NCI-H128 (cell line): ENCODE measurements around the gene ZNF593OS.

Experiments
- DNase-seq: peaks from one replicate; lab custom pipeline; 2025; ENCODE audit not compliant: unreplicated experiment; lab: John Stamatoyannopoulos, UW

The ZNF593OS gene

GRCh38 chr1:26160527-26161414 lies 10.9 kb downstream of the ZNF593OS start:
- no peak for DNase-seq

GRCh38 chr1:26159743-26160039 lies 11.9 kb downstream of the ZNF593OS start:
- no peak for DNase-seq

GRCh38 chr1:26158908-26159742 lies 12.5 kb downstream of the ZNF593OS start, which contains the start of gene FAM110D:
Gene FAM110D, plus strand, starts transcription at chr1:26159079. Its CDS starts 2,213 bp downstream, at chr1:26161292.
- DNase-seq: no peak

GRCh38 chr1:26158271-26158907 lies 13.2 kb downstream of the ZNF593OS start:
- DNase-seq: no peak

GRCh38 chr1:26156285-26157038 lies 15.2 kb downstream of the ZNF593OS start:
- DNase-seq: no peak

- no peak for DNase-seq
These were observed 16.0 kb downstream of the ZNF593OS start for GRCh38 chr1:26155370-26156284.

- DNase-seq: no peak
These were observed 16.9 kb downstream of the ZNF593OS start for GRCh38 chr1:26154750-26155149.

GRCh38 chr1:26153966-26154532 lies 17.6 kb downstream of the ZNF593OS start:
- no peak for DNase-seq

- DNase-seq: no peak
These were observed 22.7 kb downstream of the ZNF593OS start for GRCh38 chr1:26148887-26149286.

GRCh38 chr1:26145960-26146294 lies 25.7 kb downstream of the ZNF593OS start:
- DNase-seq: no peak

- DNase-seq: peak; percentile 87
These were observed 26.3 kb downstream of the ZNF593OS start for GRCh38 chr1:26145041-26145959.

GRCh38 chr1:26142159-26142558 lies 29.5 kb downstream of the ZNF593OS start:
- DNase-seq: no peak

- DNase-seq: no peak
These were observed 32.6 kb downstream of the ZNF593OS start for GRCh38 chr1:26138974-26139558.

- DNase-seq: no peak
These were observed 37.2 kb downstream of the ZNF593OS start for GRCh38 chr1:26134466-26134865.

GRCh38 chr1:26132834-26133167 lies 38.8 kb downstream of the ZNF593OS start:
- no peak for DNase-seq

GRCh38 chr1:26132128-26132833 lies 39.4 kb downstream of the ZNF593OS start:
- no peak for DNase-seq

GRCh38 chr1:26130695-26131094 lies 40.9 kb downstream of the ZNF593OS start:
- DNase-seq: no peak

- no peak for DNase-seq
These were observed 41.9 kb downstream of the ZNF593OS start for GRCh38 chr1:26129778-26130177.
